Esophagus muscularis mucosa (tissue), 4 donors: ENCODE measurements around the gene KRT7.

Source experiments
- CTCF ChIP-seq, 3 experiments: fragments of 200-600 bp in 2 of 3; fragments of 450-650 bp in 1 of 3; sonication (generic) in 2 of 3; IDR thresholded peaks; one replicate each; pipeline ENCODE4 v1.5.1; 2017 to 2019; ENCODE audit warnings: antibody characterized with exemption in 3 of 3, mild to moderate bottlenecking in 2 of 3, moderate library complexity in 1 of 3
- EP300 ChIP-seq: sonication (generic); formaldehyde crosslinking; IDR thresholded peaks from one replicate; pipeline ENCODE4 v1.6.1; 2017; ENCODE audit warnings: antibody characterized with exemption
- POLR2A ChIP-seq: fragments of 450-650 bp; IDR thresholded peaks from one replicate; pipeline ENCODE4 v1.6.1; 2017; ENCODE audit warnings: antibody characterized with exemption, moderate library complexity, mild to moderate bottlenecking, low read depth
- POLR2AphosphoS5 ChIP-seq, 2 donors: sonication (generic); formaldehyde crosslinking; IDR thresholded peaks; one replicate each; pipeline ENCODE4 v1.6.1; 2017; ENCODE audit warnings: antibody characterized with exemption in 2 of 2

GRCh38 chr12:52186118-52186840 is 46.8 kb upstream of the KRT7 start:
- no peak for TF ChIP-seq CTCF (IDR thresholded peaks at IDR 0.05)
- TF ChIP-seq EP300, result no peak
- no peak for TF ChIP-seq POLR2AphosphoS5 (IDR thresholded peaks at IDR 0.05)
- no peak for TF ChIP-seq POLR2A
